Measurements from ENCODE around the gene PIP5KL1.

DNA sequence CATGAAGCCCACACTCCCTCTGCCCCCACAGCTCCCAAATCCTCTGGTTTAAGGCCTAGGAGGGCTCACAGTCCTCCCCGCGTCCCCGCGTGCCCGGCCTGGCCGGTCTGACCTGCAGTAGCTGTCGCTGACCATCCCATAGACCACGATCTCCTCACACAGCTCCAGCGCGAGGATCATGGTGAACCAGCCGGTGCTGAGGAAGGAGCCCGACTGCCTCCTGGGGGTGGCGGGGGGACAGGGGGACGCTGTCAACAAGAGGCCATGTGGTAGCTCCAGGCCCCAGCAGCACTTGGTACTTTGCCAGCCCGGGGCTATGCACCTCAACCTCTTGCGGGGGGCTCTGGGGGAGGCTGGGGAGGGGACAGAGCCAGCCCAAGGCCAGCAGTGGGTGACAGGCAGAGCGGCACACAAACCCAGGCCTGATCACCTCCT is 20.7 kb downstream of the PIP5KL1 start:
- TF ChIP-seq POLR2AphosphoS5 (IDR thresholded peaks at IDR 0.05) (no peak), EP300 (IDR thresholded peaks at IDR 0.05) (no peak), POLR2A (IDR thresholded peaks at IDR 0.05) (no peak)
- TF ChIP-seq, protein P1, sequence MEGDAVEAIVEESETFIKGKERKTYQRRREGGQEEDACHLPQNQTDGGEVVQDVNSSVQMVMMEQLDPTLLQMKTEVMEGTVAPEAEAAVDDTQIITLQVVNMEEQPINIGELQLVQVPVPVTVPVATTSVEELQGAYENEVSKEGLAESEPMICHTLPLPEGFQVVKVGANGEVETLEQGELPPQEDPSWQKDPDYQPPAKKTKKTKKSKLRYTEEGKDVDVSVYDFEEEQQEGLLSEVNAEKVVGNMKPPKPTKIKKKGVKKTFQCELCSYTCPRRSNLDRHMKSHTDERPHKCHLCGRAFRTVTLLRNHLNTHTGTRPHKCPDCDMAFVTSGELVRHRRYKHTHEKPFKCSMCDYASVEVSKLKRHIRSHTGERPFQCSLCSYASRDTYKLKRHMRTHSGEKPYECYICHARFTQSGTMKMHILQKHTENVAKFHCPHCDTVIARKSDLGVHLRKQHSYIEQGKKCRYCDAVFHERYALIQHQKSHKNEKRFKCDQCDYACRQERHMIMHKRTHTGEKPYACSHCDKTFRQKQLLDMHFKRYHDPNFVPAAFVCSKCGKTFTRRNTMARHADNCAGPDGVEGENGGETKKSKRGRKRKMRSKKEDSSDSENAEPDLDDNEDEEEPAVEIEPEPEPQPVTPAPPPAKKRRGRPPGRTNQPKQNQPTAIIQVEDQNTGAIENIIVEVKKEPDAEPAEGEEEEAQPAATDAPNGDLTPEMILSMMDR (IDR thresholded peaks at IDR 0.05), result no peak
